ENCODE measurements around the gene RFX3. TPM values are rescaled to one million over a fixed set of nuclear protein-coding genes. Genes with fewer than 3 reads are reported as not detected.

The RFX3 gene
- total and polyA plus RNA-seq, 4 donors = 0.30 to 4.6 (median 1.5) TPM

DNA sequence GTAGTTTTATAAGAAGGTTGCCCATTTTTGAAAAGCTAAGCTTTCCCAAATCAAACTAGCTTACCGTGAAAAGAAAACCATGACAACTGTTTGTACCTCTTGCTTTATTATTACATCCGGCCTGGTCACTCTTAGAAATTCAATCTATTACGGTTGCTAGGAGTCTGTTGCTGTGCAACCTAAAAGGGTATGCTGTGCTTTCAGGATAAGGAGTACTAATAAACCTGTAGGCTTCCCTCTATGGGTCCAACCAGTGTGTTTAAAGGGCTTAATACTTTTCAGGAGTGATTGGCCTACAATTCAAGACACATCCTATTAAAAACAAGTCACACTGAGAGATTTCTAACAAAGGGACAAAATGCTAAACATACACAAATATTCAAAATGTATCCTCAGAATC lies 27.1 kb downstream of the RFX3 start:
- no peaks in the 10 kb centered on the region for H3K4me1 ChIP-seq (ENCODE audit: control insufficient read depth in 4 of 4, insufficient read depth in 4 of 4, low read length in 3 of 4)
- no peak overlapping the region for H3K9ac ChIP-seq (ENCODE audit: low read depth in 1 of 2, low read length in 2 of 2)
- WGBS = 89% methylated on average over 3 of the region's 3 CpGs
- H3K9me3 ChIP-seq (ENCODE audit: control insufficient read depth in 4 of 4, low read length in 3 of 4) = no peaks in the 10 kb centered on the region
- no peak overlapping the region for H3K4me3 ChIP-seq (ENCODE audit: low read depth in 1 of 3, low read length in 3 of 3)
- no peaks in the 10 kb centered on the region for H3K36me3 ChIP-seq (ENCODE audit: control insufficient read depth in 4 of 4, insufficient read depth in 3 of 4, low read depth in 1 of 4, low read length in 3 of 4)
- no peak for TF ChIP-seq RAD21 (IDR thresholded peaks at IDR 0.05)
- TF ChIP-seq EGR1 (IDR thresholded peaks at IDR 0.05; ENCODE audit: low read depth in 2 of 2) = no peak
- no peak for TF ChIP-seq RXRA (IDR thresholded peaks at IDR 0.05)
- TF ChIP-seq FOXA2 (IDR thresholded peaks at IDR 0.05) = no peak
- TF ChIP-seq, protein P1, sequence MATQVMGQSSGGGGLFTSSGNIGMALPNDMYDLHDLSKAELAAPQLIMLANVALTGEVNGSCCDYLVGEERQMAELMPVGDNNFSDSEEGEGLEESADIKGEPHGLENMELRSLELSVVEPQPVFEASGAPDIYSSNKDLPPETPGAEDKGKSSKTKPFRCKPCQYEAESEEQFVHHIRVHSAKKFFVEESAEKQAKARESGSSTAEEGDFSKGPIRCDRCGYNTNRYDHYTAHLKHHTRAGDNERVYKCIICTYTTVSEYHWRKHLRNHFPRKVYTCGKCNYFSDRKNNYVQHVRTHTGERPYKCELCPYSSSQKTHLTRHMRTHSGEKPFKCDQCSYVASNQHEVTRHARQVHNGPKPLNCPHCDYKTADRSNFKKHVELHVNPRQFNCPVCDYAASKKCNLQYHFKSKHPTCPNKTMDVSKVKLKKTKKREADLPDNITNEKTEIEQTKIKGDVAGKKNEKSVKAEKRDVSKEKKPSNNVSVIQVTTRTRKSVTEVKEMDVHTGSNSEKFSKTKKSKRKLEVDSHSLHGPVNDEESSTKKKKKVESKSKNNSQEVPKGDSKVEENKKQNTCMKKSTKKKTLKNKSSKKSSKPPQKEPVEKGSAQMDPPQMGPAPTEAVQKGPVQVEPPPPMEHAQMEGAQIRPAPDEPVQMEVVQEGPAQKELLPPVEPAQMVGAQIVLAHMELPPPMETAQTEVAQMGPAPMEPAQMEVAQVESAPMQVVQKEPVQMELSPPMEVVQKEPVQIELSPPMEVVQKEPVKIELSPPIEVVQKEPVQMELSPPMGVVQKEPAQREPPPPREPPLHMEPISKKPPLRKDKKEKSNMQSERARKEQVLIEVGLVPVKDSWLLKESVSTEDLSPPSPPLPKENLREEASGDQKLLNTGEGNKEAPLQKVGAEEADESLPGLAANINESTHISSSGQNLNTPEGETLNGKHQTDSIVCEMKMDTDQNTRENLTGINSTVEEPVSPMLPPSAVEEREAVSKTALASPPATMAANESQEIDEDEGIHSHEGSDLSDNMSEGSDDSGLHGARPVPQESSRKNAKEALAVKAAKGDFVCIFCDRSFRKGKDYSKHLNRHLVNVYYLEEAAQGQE (IDR thresholded peaks at IDR 0.05) = no peak
- no peak for TF ChIP-seq HNF4A (conservative IDR thresholded peaks at IDR 0.05)
- TF ChIP-seq, protein P2, sequence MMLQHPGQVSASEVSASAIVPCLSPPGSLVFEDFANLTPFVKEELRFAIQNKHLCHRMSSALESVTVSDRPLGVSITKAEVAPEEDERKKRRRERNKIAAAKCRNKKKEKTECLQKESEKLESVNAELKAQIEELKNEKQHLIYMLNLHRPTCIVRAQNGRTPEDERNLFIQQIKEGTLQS (IDR thresholded peaks at IDR 0.05) = no peak
- TF ChIP-seq, protein P3, sequence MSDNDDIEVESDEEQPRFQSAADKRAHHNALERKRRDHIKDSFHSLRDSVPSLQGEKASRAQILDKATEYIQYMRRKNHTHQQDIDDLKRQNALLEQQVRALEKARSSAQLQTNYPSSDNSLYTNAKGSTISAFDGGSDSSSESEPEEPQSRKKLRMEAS (IDR thresholded peaks at IDR 0.05) = no peak
- TF ChIP-seq, protein P4, sequence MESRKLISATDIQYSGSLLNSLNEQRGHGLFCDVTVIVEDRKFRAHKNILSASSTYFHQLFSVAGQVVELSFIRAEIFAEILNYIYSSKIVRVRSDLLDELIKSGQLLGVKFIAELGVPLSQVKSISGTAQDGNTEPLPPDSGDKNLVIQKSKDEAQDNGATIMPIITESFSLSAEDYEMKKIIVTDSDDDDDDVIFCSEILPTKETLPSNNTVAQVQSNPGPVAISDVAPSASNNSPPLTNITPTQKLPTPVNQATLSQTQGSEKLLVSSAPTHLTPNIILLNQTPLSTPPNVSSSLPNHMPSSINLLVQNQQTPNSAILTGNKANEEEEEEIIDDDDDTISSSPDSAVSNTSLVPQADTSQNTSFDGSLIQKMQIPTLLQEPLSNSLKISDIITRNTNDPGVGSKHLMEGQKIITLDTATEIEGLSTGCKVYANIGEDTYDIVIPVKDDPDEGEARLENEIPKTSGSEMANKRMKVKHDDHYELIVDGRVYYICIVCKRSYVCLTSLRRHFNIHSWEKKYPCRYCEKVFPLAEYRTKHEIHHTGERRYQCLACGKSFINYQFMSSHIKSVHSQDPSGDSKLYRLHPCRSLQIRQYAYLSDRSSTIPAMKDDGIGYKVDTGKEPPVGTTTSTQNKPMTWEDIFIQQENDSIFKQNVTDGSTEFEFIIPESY (IDR thresholded peaks at IDR 0.05) = no peak
- TF ChIP-seq SP1 (IDR thresholded peaks at IDR 0.05) = no peak
- TF ChIP-seq NR2F2 (IDR thresholded peaks at IDR 0.05) = no peak
- TF ChIP-seq, protein P5, sequence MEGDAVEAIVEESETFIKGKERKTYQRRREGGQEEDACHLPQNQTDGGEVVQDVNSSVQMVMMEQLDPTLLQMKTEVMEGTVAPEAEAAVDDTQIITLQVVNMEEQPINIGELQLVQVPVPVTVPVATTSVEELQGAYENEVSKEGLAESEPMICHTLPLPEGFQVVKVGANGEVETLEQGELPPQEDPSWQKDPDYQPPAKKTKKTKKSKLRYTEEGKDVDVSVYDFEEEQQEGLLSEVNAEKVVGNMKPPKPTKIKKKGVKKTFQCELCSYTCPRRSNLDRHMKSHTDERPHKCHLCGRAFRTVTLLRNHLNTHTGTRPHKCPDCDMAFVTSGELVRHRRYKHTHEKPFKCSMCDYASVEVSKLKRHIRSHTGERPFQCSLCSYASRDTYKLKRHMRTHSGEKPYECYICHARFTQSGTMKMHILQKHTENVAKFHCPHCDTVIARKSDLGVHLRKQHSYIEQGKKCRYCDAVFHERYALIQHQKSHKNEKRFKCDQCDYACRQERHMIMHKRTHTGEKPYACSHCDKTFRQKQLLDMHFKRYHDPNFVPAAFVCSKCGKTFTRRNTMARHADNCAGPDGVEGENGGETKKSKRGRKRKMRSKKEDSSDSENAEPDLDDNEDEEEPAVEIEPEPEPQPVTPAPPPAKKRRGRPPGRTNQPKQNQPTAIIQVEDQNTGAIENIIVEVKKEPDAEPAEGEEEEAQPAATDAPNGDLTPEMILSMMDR (IDR thresholded peaks at IDR 0.05; ENCODE audit: low read depth, low read length, missing input control) = no peak
- no peak for TF ChIP-seq TAF1 (conservative IDR thresholded peaks at IDR 0.05)
- TF ChIP-seq YY1 (IDR thresholded peaks at IDR 0.05) = no peak
- no peak for TF ChIP-seq JUND (IDR thresholded peaks at IDR 0.05)
- no peak for TF ChIP-seq GABPA (IDR thresholded peaks at IDR 0.05 in 1 of 2, conservative IDR thresholded peaks at IDR 0.05 in 1 of 2)
- TF ChIP-seq FOXA1 (IDR thresholded peaks at IDR 0.05) = no peak
- no peak for TF ChIP-seq HNF4G (IDR thresholded peaks at IDR 0.05)
- no peak for DNase-seq (ENCODE audit: low spot score)
- H3K27me3 ChIP-seq (ENCODE audit: control insufficient read depth in 4 of 4, insufficient read depth in 4 of 4, low read length in 3 of 4) = no peaks in the 10 kb centered on the region
- H3K27ac ChIP-seq (ENCODE audit: low read depth in 1 of 2, low read length in 2 of 2) = no peak overlapping the region

Data from liver (tissue), 9 donors.